Upper lobe of left lung (tissue), 6 donors: ENCODE results near the gene LINC00305. TPM values are rescaled to one million over a fixed set of nuclear protein-coding genes. Genes with fewer than 3 reads are reported as not detected.

Experiments
- ATAC-seq, 2 donors: fragments of 200-7000 bp; cut with Tn5 transposase; one replicate each; pipeline ENCODE4 v1.9.1; 2022; ENCODE audit warnings: mild to moderate bottlenecking in 2 of 2, moderate library complexity in 2 of 2; ENCODE audit not compliant: low FRiP score in 2 of 2
- DNase-seq, 2 donors: peaks; one replicate each; pipeline ENCODE4 v3.0.0-alpha.2; 2019 to 2020
- H3K27ac ChIP-seq, 4 donors: fragments of 200-600 bp; sonication (generic); one replicate each; pipeline ENCODE4 v1.5.1; 2016 to 2019
- H3K27me3 ChIP-seq, 4 donors: fragments of 200-600 bp; sonication (generic); one replicate each; pipeline ENCODE4 v1.5.1; 2017 to 2019
- H3K36me3 ChIP-seq, 4 donors: fragments of 200-600 bp; sonication (generic); one replicate each; pipeline ENCODE4 v1.5.1; 2016 to 2019
- H3K4me1 ChIP-seq, 4 donors: fragments of 200-600 bp; sonication (generic); one replicate each; pipeline ENCODE4 v1.5.1; 2018 to 2019
- H3K4me3 ChIP-seq, 4 donors: fragments of 200-600 bp; sonication (generic); one replicate each; pipeline ENCODE4 v1.5.1; 2017 to 2019; ENCODE audit warnings: mild to moderate bottlenecking in 2 of 4, moderate library complexity in 1 of 4
- H3K9me3 ChIP-seq, 4 donors: fragments of 200-600 bp; sonication (generic); one replicate each; pipeline ENCODE4 v1.5.1; 2018 to 2019
- CTCF ChIP-seq, 6 experiments: fragments of 450-650 bp in 4 of 6; fragments of 200-600 bp in 2 of 6; sonication (generic) in 2 of 6; IDR thresholded peaks; one replicate each; pipeline ENCODE4 v1.5.1; 2016 to 2019; ENCODE audit warnings: antibody characterized with exemption in 6 of 6
- EP300 ChIP-seq, 4 donors: sonication (generic); formaldehyde crosslinking; IDR thresholded peaks; one replicate each; pipeline ENCODE4 v1.5.1; 2017; ENCODE audit warnings: antibody characterized with exemption in 4 of 4, control low read depth in 2 of 4
- POLR2A ChIP-seq, 4 donors: fragments of 450-650 bp; IDR thresholded peaks; one replicate each; pipeline ENCODE4 v1.5.1; 2016 to 2017; ENCODE audit warnings: antibody characterized with exemption in 4 of 4, mild to moderate bottlenecking in 2 of 4
- POLR2AphosphoS5 ChIP-seq, 2 donors: sonication (generic); formaldehyde crosslinking; IDR thresholded peaks; one replicate each; pipeline ENCODE4 v1.5.1; 2017; ENCODE audit warnings: antibody characterized with exemption in 2 of 2
- WGBS, 2 donors: methylation state at CpG; one replicate each; pipeline ENCODE4 v1.1.5; 2017 to 2018; 5-methylcytosine and 5-hydroxymethylcytosine counted together
- total RNA-seq, 6 donors: library from RNA; depleted of rRNA in 4 of 6; stranded (reverse); fragments of >200 nt in 4 of 6; gene quantifications; one replicate each; pipeline versions ENCODE4 v1.1.0 to v1.2.1, GENCODE V29; 2016 to 2021
- donor health status: DM: no; HTN: no; CAD: no; lungs with moderate emphysema.
- donor health status: DM: no; HTN: yes; CAD: no; lungs with severe emphysema.

Gene LINC00305
- total RNA-seq, 6 donors from 2014 or later: not detected

DNA sequence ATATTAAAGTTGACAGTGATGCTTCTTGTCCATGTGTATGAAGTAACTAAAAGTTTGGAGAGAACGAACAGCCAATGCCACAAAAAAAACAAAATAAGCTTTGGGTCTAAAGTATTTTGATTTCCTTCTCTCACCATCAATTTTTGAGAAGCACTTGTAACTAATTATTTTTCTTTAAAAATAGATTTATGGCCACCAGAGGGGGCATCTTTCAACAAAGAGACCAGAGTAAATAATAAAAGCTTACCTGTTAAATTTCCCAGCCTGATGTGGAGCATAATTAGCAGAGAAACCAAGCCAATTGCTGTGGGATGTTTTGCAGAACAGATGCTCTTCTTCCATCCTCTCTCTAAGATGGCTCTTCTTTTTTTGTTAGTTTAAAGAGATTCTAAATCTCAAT, 29.0 kb downstream of the LINC00305 start:
- TF ChIP-seq EP300 (IDR thresholded peaks at IDR 0.05) (no peak), CTCF (IDR thresholded peaks at IDR 0.05) (no peak), POLR2A (IDR thresholded peaks at IDR 0.05) (no peak), POLR2AphosphoS5 (IDR thresholded peaks at IDR 0.05) (no peak)
- WGBS, 2 donors: 82 to 87% methylated on average over 1 of the region's 1 CpG
- Histone ChIP-seq H3K36me3 (no peaks in the 10 kb centered on the region), H3K4me3 (no peak overlapping the region), H3K27me3 (no peaks in the 10 kb centered on the region), H3K4me1 (no peaks in the 10 kb centered on the region), H3K27ac (no peak overlapping the region), H3K9me3 (no peaks in the 10 kb centered on the region)
- DNase-seq: no peak
- ATAC-seq: no peak

DNA sequence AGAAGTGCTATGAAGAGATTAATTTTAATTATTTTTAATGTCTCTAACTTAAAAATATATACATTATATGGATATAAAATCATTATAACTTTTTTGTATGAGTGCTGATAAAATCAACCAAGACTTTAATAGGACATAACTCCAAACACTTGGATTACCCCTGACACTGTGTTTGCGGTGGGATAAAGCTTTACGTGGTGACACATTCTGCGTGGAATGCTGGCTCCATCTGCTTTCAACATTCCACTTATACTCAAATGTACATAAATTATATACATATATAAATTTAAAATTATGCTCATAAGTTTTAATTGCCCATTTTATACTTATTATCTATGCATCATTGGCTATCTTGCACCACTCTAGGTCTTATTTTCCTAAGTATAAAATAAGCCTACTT, 30.5 kb downstream of the LINC00305 start:
- WGBS, 2 donors: 95 to 96% methylated on average over 3 of the region's 3 CpGs
- Histone ChIP-seq H3K36me3 (no peaks in the 10 kb centered on the region), H3K27ac (no peak overlapping the region), H3K4me1 (no peaks in the 10 kb centered on the region), H3K9me3 (no peaks in the 10 kb centered on the region), H3K27me3 (no peaks in the 10 kb centered on the region), H3K4me3 (no peak overlapping the region)
- DNase-seq (no peak), ATAC-seq (no peak)
- TF ChIP-seq CTCF (IDR thresholded peaks at IDR 0.05): no peak
- TF ChIP-seq POLR2AphosphoS5 (IDR thresholded peaks at IDR 0.05): no peak
- no peak for TF ChIP-seq EP300 (IDR thresholded peaks at IDR 0.05)
- TF ChIP-seq POLR2A (IDR thresholded peaks at IDR 0.05): no peak

DNA sequence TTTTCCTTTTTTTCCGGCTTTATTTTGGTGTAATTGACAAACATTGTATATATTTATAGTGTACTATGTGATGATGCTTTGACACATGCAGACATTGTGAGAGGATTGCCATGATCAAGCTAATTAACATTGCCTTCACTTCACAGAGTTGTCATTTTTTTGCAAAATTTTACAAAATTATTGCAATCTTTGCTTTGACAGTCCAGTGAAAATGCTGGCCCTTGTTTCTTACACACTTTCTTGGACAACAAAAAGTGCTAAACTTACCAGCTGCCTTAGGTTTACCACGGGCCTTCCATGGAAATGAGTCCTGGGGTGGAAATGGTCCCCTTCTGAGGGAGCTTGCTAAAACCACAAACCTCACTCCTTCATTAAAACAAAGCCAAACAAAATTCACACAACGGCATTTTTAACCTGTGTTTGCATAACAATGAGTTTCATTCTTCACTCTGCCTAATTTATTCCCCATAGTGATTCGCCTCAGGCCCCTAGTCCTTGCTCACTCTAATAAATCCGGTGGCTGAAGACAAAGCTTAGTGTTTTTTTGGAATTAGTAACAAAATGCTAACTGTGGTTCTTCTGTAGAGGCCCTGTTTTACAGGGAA, 32.2 kb downstream of the LINC00305 start:
- Histone ChIP-seq H3K27me3 (no peaks in the 10 kb centered on the region), H3K4me3 (no peak overlapping the region), H3K9me3 (no peaks in the 10 kb centered on the region), H3K27ac (no peak overlapping the region), H3K4me1 (no peaks in the 10 kb centered on the region), H3K36me3 (no peaks in the 10 kb centered on the region)
- DNase-seq (no peak), ATAC-seq (no peak)
- 69 to 74% methylated on average over 5 of the region's 5 CpGs for WGBS, 2 donors
- TF ChIP-seq POLR2AphosphoS5 (IDR thresholded peaks at IDR 0.05): no peak
- TF ChIP-seq EP300 (IDR thresholded peaks at IDR 0.05): no peak

DNA sequence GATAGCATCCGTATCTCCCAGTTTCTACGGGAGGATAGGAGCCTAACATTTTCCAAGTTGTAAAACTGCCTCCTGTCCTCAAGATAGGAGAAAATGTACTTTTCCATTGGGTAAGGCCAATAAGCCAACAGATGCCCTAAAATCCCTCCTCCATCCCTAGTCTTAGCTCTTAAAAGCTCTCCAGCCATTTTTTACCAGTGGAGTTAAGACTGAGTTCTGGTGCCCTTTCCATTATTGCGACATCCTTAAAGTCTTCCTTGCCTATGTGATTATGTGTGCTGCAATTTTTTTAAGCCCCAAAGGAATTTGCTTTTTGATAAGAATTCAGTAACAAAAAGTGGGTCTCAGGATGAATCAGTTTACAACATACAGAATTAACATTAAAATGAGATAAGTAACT, 33.0 kb downstream of the LINC00305 start:
- DNase-seq: no peak

DNA sequence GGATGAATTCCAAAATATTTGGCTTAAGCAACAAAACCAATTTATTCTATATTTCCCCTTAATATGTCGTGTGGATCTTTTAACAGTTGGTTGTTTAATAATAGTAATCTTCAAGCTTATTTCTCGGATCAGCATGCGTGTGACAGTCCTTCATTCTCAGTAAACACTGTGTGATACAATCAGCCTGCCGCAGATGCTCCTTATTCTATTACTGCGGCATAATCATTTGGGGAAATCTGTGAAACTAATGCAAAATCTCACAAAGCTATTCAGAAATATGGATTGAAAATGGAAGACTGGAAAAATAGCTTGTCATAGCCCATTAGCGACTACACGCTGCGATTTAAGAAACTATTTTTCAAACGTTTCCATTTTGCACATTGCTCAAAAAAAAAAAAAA, 36.9 kb downstream of the LINC00305 start:
- Histone ChIP-seq H3K4me1 (peaks cover 0 to 4% (median 0%) of the 10 kb centered on the region in 4 donors), H3K27me3 (no peaks in the 10 kb centered on the region), H3K36me3 (no peaks in the 10 kb centered on the region), H3K4me3 (no peak overlapping the region), H3K9me3 (no peaks in the 10 kb centered on the region), H3K27ac (no peak overlapping the region)
- ATAC-seq (no peak), DNase-seq (no peak)
- 64 to 73% methylated on average over 9 of the region's 9 CpGs for WGBS, 2 donors
- TF ChIP-seq POLR2A (IDR thresholded peaks at IDR 0.05) (no peak), POLR2AphosphoS5 (IDR thresholded peaks at IDR 0.05) (no peak)

More for the DNA sequence above, 33.0 kb downstream of the LINC00305 start:
- ATAC-seq: no peak
- TF ChIP-seq CTCF (IDR thresholded peaks at IDR 0.05) (no peak), EP300 (IDR thresholded peaks at IDR 0.05) (no peak), POLR2A (IDR thresholded peaks at IDR 0.05) (no peak), POLR2AphosphoS5 (IDR thresholded peaks at IDR 0.05) (no peak)
- no peaks in the 10 kb centered on the region for H3K27me3 ChIP-seq
- H3K4me1 ChIP-seq: peaks cover 0 to 4% (median 0%) of the 10 kb centered on the region in 4 donors
- 65 to 89% methylated on average over 3 of the region's 3 CpGs for WGBS, 2 donors
- no peaks in the 10 kb centered on the region for H3K9me3 ChIP-seq
- no peak overlapping the region for H3K4me3 ChIP-seq
- no peak overlapping the region for H3K27ac ChIP-seq
- H3K36me3 ChIP-seq: no peaks in the 10 kb centered on the region
